ENCODE results near the gene FLRT3.
A peak's percentile ranks its signal among the peaks of the same experiment; 100 is the strongest.

The FLRT3 gene

GRCh38 chr20:14337400-14338171 is at the start of gene FLRT3:
Gene FLRT3 (minus strand): TSS chr20:14337612. CDS start chr20:14327506, 10,106 bp downstream.
- peak in 1 of 2 donors; percentile 58 for DNase-seq

- no peak for DNase-seq
Observed at GRCh38 chr20:14386726-14387125, 49.3 kb upstream of the FLRT3 start.

GRCh38 chr20:14385176-14385740 is 47.8 kb upstream of the FLRT3 start:
- DNase-seq, result no peak

GRCh38 chr20:14384416-14385175 is 47.2 kb upstream of the FLRT3 start:
- DNase-seq, result no peak

GRCh38 chr20:14383335-14383734 is 45.9 kb upstream of the FLRT3 start:
- no peak for DNase-seq

- no peak for DNase-seq
Observed at GRCh38 chr20:14378326-14378725, 40.9 kb upstream of the FLRT3 start.

GRCh38 chr20:14375416-14375985 is 38.1 kb upstream of the FLRT3 start:
- no peak for DNase-seq

GRCh38 chr20:14374196-14374595 is 36.8 kb upstream of the FLRT3 start:
- DNase-seq, result no peak

- no peak for DNase-seq
Observed at GRCh38 chr20:14361509-14362345, 24.3 kb upstream of the FLRT3 start.

GRCh38 chr20:14360416-14360815 is 23.0 kb upstream of the FLRT3 start:
- DNase-seq, result no peak

GRCh38 chr20:14355791-14356190 is 18.4 kb upstream of the FLRT3 start:
- no peak for DNase-seq

- no peak for DNase-seq
Observed at GRCh38 chr20:14344746-14345145, 7.3 kb upstream of the FLRT3 start.

- no peak for DNase-seq
Observed at GRCh38 chr20:14343491-14344065, 6.2 kb upstream of the FLRT3 start.

- no peak for DNase-seq
Observed at GRCh38 chr20:14342918-14343317, 5.5 kb upstream of the FLRT3 start.

GRCh38 chr20:14341801-14342200 is 4.4 kb upstream of the FLRT3 start:
- no peak for DNase-seq

- no peak for DNase-seq
Observed at GRCh38 chr20:14336686-14337085, 726 bp downstream of the FLRT3 start.

GRCh38 chr20:14335052-14335451 is 2.4 kb downstream of the FLRT3 start:
- DNase-seq, result no peak

GRCh38 chr20:14334306-14334930 is 3.0 kb downstream of the FLRT3 start:
- no peak for DNase-seq

GRCh38 chr20:14333721-14334120 is 3.7 kb downstream of the FLRT3 start:
- no peak for DNase-seq

GRCh38 chr20:14332866-14333265 is 4.5 kb downstream of the FLRT3 start:
- no peak for DNase-seq

- no peak for DNase-seq
Observed at GRCh38 chr20:14331646-14332045, 5.8 kb downstream of the FLRT3 start.

GRCh38 chr20:14319704-14320103 is 17.7 kb downstream of the FLRT3 start:
- no peak for DNase-seq

All from bone marrow (tissue), 2 donors.